ENCODE results near the gene STXBP5. TPM values are rescaled to one million over a fixed set of nuclear protein-coding genes. Genes with fewer than 3 reads are reported as not detected.

The STXBP5 gene
- total and polyA plus RNA-seq, 4 donors, result 1.9 to 8.9 (median 4.8) TPM

- Histone ChIP-seq H3K9ac (ENCODE audit: low read depth in 1 of 2, low read length in 2 of 2) (no peak overlapping the region), H3K27ac (ENCODE audit: low read depth in 1 of 2, low read length in 2 of 2) (no peak overlapping the region), H3K9me3 (ENCODE audit: control insufficient read depth in 4 of 4, low read length in 3 of 4) (no peaks in the 10 kb centered on the region), H3K27me3 (ENCODE audit: control insufficient read depth in 4 of 4, insufficient read depth in 4 of 4, low read length in 3 of 4) (no peaks in the 10 kb centered on the region), H3K36me3 (ENCODE audit: control insufficient read depth in 4 of 4, insufficient read depth in 3 of 4, low read depth in 1 of 4, low read length in 3 of 4) (no peaks in the 10 kb centered on the region), H3K4me3 (ENCODE audit: low read depth in 1 of 3, low read length in 3 of 3) (no peak overlapping the region), H3K4me1 (ENCODE audit: control insufficient read depth in 4 of 4, insufficient read depth in 4 of 4, low read length in 3 of 4) (peaks cover 0 to 3% (median 0%) of the 10 kb centered on the region in 4 donors)
- no peak for DNase-seq (ENCODE audit: low spot score)
- no peak for TF ChIP-seq SP1 (IDR thresholded peaks at IDR 0.05)
- TF ChIP-seq TAF1 (conservative IDR thresholded peaks at IDR 0.05), result no peak
- TF ChIP-seq, protein P1, sequence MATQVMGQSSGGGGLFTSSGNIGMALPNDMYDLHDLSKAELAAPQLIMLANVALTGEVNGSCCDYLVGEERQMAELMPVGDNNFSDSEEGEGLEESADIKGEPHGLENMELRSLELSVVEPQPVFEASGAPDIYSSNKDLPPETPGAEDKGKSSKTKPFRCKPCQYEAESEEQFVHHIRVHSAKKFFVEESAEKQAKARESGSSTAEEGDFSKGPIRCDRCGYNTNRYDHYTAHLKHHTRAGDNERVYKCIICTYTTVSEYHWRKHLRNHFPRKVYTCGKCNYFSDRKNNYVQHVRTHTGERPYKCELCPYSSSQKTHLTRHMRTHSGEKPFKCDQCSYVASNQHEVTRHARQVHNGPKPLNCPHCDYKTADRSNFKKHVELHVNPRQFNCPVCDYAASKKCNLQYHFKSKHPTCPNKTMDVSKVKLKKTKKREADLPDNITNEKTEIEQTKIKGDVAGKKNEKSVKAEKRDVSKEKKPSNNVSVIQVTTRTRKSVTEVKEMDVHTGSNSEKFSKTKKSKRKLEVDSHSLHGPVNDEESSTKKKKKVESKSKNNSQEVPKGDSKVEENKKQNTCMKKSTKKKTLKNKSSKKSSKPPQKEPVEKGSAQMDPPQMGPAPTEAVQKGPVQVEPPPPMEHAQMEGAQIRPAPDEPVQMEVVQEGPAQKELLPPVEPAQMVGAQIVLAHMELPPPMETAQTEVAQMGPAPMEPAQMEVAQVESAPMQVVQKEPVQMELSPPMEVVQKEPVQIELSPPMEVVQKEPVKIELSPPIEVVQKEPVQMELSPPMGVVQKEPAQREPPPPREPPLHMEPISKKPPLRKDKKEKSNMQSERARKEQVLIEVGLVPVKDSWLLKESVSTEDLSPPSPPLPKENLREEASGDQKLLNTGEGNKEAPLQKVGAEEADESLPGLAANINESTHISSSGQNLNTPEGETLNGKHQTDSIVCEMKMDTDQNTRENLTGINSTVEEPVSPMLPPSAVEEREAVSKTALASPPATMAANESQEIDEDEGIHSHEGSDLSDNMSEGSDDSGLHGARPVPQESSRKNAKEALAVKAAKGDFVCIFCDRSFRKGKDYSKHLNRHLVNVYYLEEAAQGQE (IDR thresholded peaks at IDR 0.05), result no peak
- TF ChIP-seq, protein P2, sequence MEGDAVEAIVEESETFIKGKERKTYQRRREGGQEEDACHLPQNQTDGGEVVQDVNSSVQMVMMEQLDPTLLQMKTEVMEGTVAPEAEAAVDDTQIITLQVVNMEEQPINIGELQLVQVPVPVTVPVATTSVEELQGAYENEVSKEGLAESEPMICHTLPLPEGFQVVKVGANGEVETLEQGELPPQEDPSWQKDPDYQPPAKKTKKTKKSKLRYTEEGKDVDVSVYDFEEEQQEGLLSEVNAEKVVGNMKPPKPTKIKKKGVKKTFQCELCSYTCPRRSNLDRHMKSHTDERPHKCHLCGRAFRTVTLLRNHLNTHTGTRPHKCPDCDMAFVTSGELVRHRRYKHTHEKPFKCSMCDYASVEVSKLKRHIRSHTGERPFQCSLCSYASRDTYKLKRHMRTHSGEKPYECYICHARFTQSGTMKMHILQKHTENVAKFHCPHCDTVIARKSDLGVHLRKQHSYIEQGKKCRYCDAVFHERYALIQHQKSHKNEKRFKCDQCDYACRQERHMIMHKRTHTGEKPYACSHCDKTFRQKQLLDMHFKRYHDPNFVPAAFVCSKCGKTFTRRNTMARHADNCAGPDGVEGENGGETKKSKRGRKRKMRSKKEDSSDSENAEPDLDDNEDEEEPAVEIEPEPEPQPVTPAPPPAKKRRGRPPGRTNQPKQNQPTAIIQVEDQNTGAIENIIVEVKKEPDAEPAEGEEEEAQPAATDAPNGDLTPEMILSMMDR (IDR thresholded peaks at IDR 0.05; ENCODE audit: low read depth, low read length, missing input control), result no peak
- no peak for TF ChIP-seq ZBTB33 (IDR thresholded peaks at IDR 0.05)
- TF ChIP-seq RXRA (IDR thresholded peaks at IDR 0.05), result no peak
- no peak for TF ChIP-seq FOXA2 (IDR thresholded peaks at IDR 0.05)
- no peak for TF ChIP-seq MAX (IDR thresholded peaks at IDR 0.05)
- no peak for TF ChIP-seq FOXA1 (IDR thresholded peaks at IDR 0.05)
- no peak for TF ChIP-seq HNF4A (conservative IDR thresholded peaks at IDR 0.05)
- TF ChIP-seq YY1 (IDR thresholded peaks at IDR 0.05), result no peak
- TF ChIP-seq GABPA (IDR thresholded peaks at IDR 0.05 in 1 of 2, conservative IDR thresholded peaks at IDR 0.05 in 1 of 2), result no peak
- 94% methylated on average over 1 of the region's 1 CpG for WGBS
Measured at GRCh38 chr6:147213772-147214171, 9.6 kb downstream of the STXBP5 start.

GRCh38 chr6:147214248-147215227 is 10.3 kb downstream of the STXBP5 start:
- DNase-seq (ENCODE audit: low spot score), result no peak
- no peaks in the 10 kb centered on the region for H3K36me3 ChIP-seq (ENCODE audit: control insufficient read depth in 4 of 4, insufficient read depth in 3 of 4, low read depth in 1 of 4, low read length in 3 of 4)
- peaks cover 0 to 3% (median 0%) of the 10 kb centered on the region in 4 donors for H3K4me1 ChIP-seq (ENCODE audit: control insufficient read depth in 4 of 4, insufficient read depth in 4 of 4, low read length in 3 of 4)
- no peak overlapping the region for H3K27ac ChIP-seq (ENCODE audit: low read depth in 1 of 2, low read length in 2 of 2)
- no peak overlapping the region for H3K9ac ChIP-seq (ENCODE audit: low read depth in 1 of 2, low read length in 2 of 2)
- no peak overlapping the region for H3K4me3 ChIP-seq (ENCODE audit: low read depth in 1 of 3, low read length in 3 of 3)
- H3K9me3 ChIP-seq (ENCODE audit: control insufficient read depth in 4 of 4, low read length in 3 of 4), result no peaks in the 10 kb centered on the region
- no peaks in the 10 kb centered on the region for H3K27me3 ChIP-seq (ENCODE audit: control insufficient read depth in 4 of 4, insufficient read depth in 4 of 4, low read length in 3 of 4)
- 97% methylated on average over 6 of the region's 6 CpGs for WGBS
- TF ChIP-seq GABPA (IDR thresholded peaks at IDR 0.05 in 1 of 2, conservative IDR thresholded peaks at IDR 0.05 in 1 of 2) (no peak), HNF4G (IDR thresholded peaks at IDR 0.05) (no peak), EGR1 (IDR thresholded peaks at IDR 0.05; ENCODE audit: low read depth in 2 of 2) (no peak), FOXA1 (IDR thresholded peaks at IDR 0.05) (no peak), MAX (IDR thresholded peaks at IDR 0.05) (no peak), ZBTB33 (IDR thresholded peaks at IDR 0.05) (no peak), NR2F2 (IDR thresholded peaks at IDR 0.05) (no peak), RAD21 (IDR thresholded peaks at IDR 0.05) (no peak), TAF1 (conservative IDR thresholded peaks at IDR 0.05) (no peak), SP1 (IDR thresholded peaks at IDR 0.05) (no peak)
- TF ChIP-seq, protein P1 (IDR thresholded peaks at IDR 0.05), result no peak

Measured in liver (tissue), 9 donors.